Measurements from ENCODE around the gene CEP290. TPM values are rescaled to one million over a fixed set of nuclear protein-coding genes. Genes with fewer than 3 reads are reported as not detected.

CEP290 gene
- total and polyA plus RNA-seq, 4 donors: 1.0 to 4.7 (median 4.0) TPM

- H3K4me1 ChIP-seq (ENCODE audit: control insufficient read depth in 4 of 4, insufficient read depth in 4 of 4, low read length in 3 of 4): no peaks in the 10 kb centered on the region
- no peaks in the 10 kb centered on the region for H3K9me3 ChIP-seq (ENCODE audit: control insufficient read depth in 4 of 4, low read length in 3 of 4)
- peaks cover 0 to 4% (median 2%) of the 10 kb centered on the region in 4 donors for H3K36me3 ChIP-seq (ENCODE audit: control insufficient read depth in 4 of 4, insufficient read depth in 3 of 4, low read depth in 1 of 4, low read length in 3 of 4)
- no peak for DNase-seq (ENCODE audit: low spot score)
- no peak overlapping the region for H3K4me3 ChIP-seq (ENCODE audit: low read depth in 1 of 3, low read length in 3 of 3)
- no peak overlapping the region for H3K9ac ChIP-seq (ENCODE audit: low read depth in 1 of 2, low read length in 2 of 2)
- H3K27me3 ChIP-seq (ENCODE audit: control insufficient read depth in 4 of 4, insufficient read depth in 4 of 4, low read length in 3 of 4): no peaks in the 10 kb centered on the region
- TF ChIP-seq TAF1 (conservative IDR thresholded peaks at IDR 0.05) (no peak), CTCF (IDR thresholded peaks at IDR 0.05; ENCODE audit: low read depth, low read length, missing input control) (no peak), FOXA2 (IDR thresholded peaks at IDR 0.05) (no peak), ATF3 (IDR thresholded peaks at IDR 0.05) (no peak), FOXA1 (IDR thresholded peaks at IDR 0.05) (no peak), MAX (IDR thresholded peaks at IDR 0.05) (no peak), ZBTB33 (IDR thresholded peaks at IDR 0.05) (no peak), NR2F2 (IDR thresholded peaks at IDR 0.05) (no peak), EGR1 (IDR thresholded peaks at IDR 0.05; ENCODE audit: low read depth in 2 of 2) (no peak), SP1 (IDR thresholded peaks at IDR 0.05) (no peak), GABPA (IDR thresholded peaks at IDR 0.05 in 1 of 2, conservative IDR thresholded peaks at IDR 0.05 in 1 of 2) (no peak), HNF4G (IDR thresholded peaks at IDR 0.05) (no peak), YY1 (IDR thresholded peaks at IDR 0.05) (no peak), JUND (IDR thresholded peaks at IDR 0.05) (no peak), HNF4A (conservative IDR thresholded peaks at IDR 0.05) (no peak), REST (IDR thresholded peaks at IDR 0.05) (no peak), RAD21 (IDR thresholded peaks at IDR 0.05) (no peak), RXRA (IDR thresholded peaks at IDR 0.05) (no peak)
- WGBS: 95% methylated on average over 3 of the region's 3 CpGs
- no peak overlapping the region for H3K27ac ChIP-seq (ENCODE audit: low read depth in 1 of 2, low read length in 2 of 2)
Observed at GRCh38 chr12:88127855-88128254, 14.0 kb downstream of the CEP290 start.
